BE2C (cell line): ENCODE data around the gene PSMB8.
A peak's percentile ranks its signal among the peaks of the same experiment; 100 is the strongest.

ENCODE experiments used
- DNase-seq: peaks from one replicate; pipeline ENCODE4 v3.0.0-alpha.2; 2020
- H3K27me3 ChIP-seq: fragments of 250-450 bp; sonication (Bioruptor Pico); 2 replicates; pipeline ENCODE4 v1.5.1; 2020; ENCODE audit warnings: mild to moderate bottlenecking
- H3K36me3 ChIP-seq: fragments of 250-450 bp; sonication (Bioruptor Pico); 2 replicates; pipeline ENCODE4 v1.5.1; 2020; ENCODE audit warnings: mild to moderate bottlenecking
- H3K4me1 ChIP-seq: fragments of 250-450 bp; sonication (Bioruptor Pico); 2 replicates; pipeline ENCODE4 v1.5.1; 2020
- H3K4me3 ChIP-seq: 2 replicates; pipeline ENCODE4 v1.5.1; 2011; ENCODE audit warnings: low read depth, low read length
- H3K9me3 ChIP-seq: fragments of 250-450 bp; sonication (Bioruptor Pico); 2 replicates; pipeline ENCODE4 v1.5.1; 2020
- CTCF ChIP-seq: IDR thresholded peaks from 2 replicates; pipeline ENCODE4 v1.5.1; 2012; ENCODE audit warnings: mild to moderate bottlenecking, low read depth, low read length

Gene PSMB8

GRCh38 chr6:32837651-32838113 is 6.2 kb downstream of the PSMB8 start:
- H3K4me1 ChIP-seq: peaks cover 9% of the 10 kb centered on the region; the same call in 1 of the 2 replicates
- H3K27me3 ChIP-seq: peaks cover under 1% of the 10 kb centered on the region; the same call in 1 of the 2 replicates
- peak overlapping the region; percentile 78 for H3K4me3 ChIP-seq
- no peak for TF ChIP-seq CTCF
- DNase-seq: no peak
- no peaks in the 10 kb centered on the region for H3K36me3 ChIP-seq
- H3K9me3 ChIP-seq: no peaks in the 10 kb centered on the region

GRCh38 chr6:32836873-32837272 is 7.0 kb downstream of the PSMB8 start:
- Histone ChIP-seq H3K4me3 (no peak overlapping the region), H3K36me3 (no peaks in the 10 kb centered on the region), H3K27me3 (no peaks in the 10 kb centered on the region), H3K9me3 (no peaks in the 10 kb centered on the region), H3K4me1 (peaks cover 9% of the 10 kb centered on the region; the same call in 1 of the 2 replicates)
- no peak for DNase-seq
- no peak for TF ChIP-seq CTCF

- no peaks in the 10 kb centered on the region for H3K27me3 ChIP-seq
- no peak for TF ChIP-seq CTCF
- peaks cover 9% of the 10 kb centered on the region; the same call in 1 of the 2 replicates for H3K4me1 ChIP-seq
- H3K4me3 ChIP-seq: no peak overlapping the region
- H3K9me3 ChIP-seq: no peaks in the 10 kb centered on the region
- no peak for DNase-seq
- no peaks in the 10 kb centered on the region for H3K36me3 ChIP-seq
Measured at GRCh38 chr6:32835167-32835893, 8.5 kb downstream of the PSMB8 start.

GRCh38 chr6:32833664-32834063 is 10.2 kb downstream of the PSMB8 start:
- Histone ChIP-seq H3K9me3 (no peaks in the 10 kb centered on the region), H3K36me3 (no peaks in the 10 kb centered on the region), H3K27me3 (no peaks in the 10 kb centered on the region), H3K4me3 (no peak overlapping the region), H3K4me1 (peaks cover 9% of the 10 kb centered on the region; the same call in 1 of the 2 replicates)
- no peak for TF ChIP-seq CTCF
- no peak for DNase-seq

GRCh38 chr6:32832535-32832934 is 11.3 kb downstream of the PSMB8 start:
- Histone ChIP-seq H3K4me3 (no peak overlapping the region), H3K36me3 (no peaks in the 10 kb centered on the region), H3K27me3 (no peaks in the 10 kb centered on the region), H3K4me1 (peaks cover 6% of the 10 kb centered on the region; the same call in 1 of the 2 replicates), H3K9me3 (no peaks in the 10 kb centered on the region)
- no peak for TF ChIP-seq CTCF
- DNase-seq: no peak

- Histone ChIP-seq H3K36me3 (no peaks in the 10 kb centered on the region), H3K4me3 (no peak overlapping the region), H3K27me3 (peaks cover 3% of the 10 kb centered on the region), H3K4me1 (peaks cover 6% of the 10 kb centered on the region; the same call in 1 of the 2 replicates), H3K9me3 (no peaks in the 10 kb centered on the region)
- no peak for DNase-seq
- TF ChIP-seq CTCF: no peak
Measured at GRCh38 chr6:32830936-32831335, 12.9 kb downstream of the PSMB8 start.
